CD14-positive monocyte (primary cell): ENCODE data around the gene LDB3. TPM values are rescaled to one million over a fixed set of nuclear protein-coding genes. Genes with fewer than 3 reads are reported as not detected.

ENCODE experiments used
- DNase-seq, 3 donors: peaks; one replicate each; pipeline ENCODE4 v3.0.0-alpha.2; 2011 to 2022
- H2AFZ ChIP-seq: 2 replicates; pipeline ENCODE4 v1.6.0; 2012; ENCODE audit warnings: mild to moderate bottlenecking, low read depth, low read length, inconsistent platforms; ENCODE audit not compliant: insufficient read depth, poor library complexity, severe bottlenecking
- H3K27ac ChIP-seq, 2 donors: 1 replicate in 1 of 2; 2 replicates in 1 of 2; pipeline ENCODE4 v1.5.1; 2012 to 2013; ENCODE audit warnings: low read length in 2 of 2, control low read depth in 1 of 2, inconsistent platforms in 1 of 2, low read depth in 1 of 2, mild to moderate bottlenecking in 1 of 2
- H3K27me3 ChIP-seq, 2 donors: one replicate each; pipeline versions ENCODE4 v1.6.0 to v1.6.1; 2011 to 2013; ENCODE audit warnings: low read length in 2 of 2; ENCODE audit not compliant: control insufficient read depth in 2 of 2, insufficient read depth in 2 of 2
- H3K36me3 ChIP-seq, 2 donors: replicated peaks in 1 of 2; 1 replicate in 1 of 2; 2 replicates in 1 of 2; pipeline versions ENCODE4 v1.5.1 to v1.6.1; 2012 to 2013; ENCODE audit warnings: low read length in 2 of 2, control low read depth in 1 of 2, inconsistent platforms in 1 of 2, mild to moderate bottlenecking in 1 of 2; ENCODE audit not compliant: insufficient read depth in 2 of 2, control insufficient read depth in 1 of 2
- H3K4me1 ChIP-seq, 2 donors: 1 replicate in 1 of 2; 2 replicates in 1 of 2; pipeline versions ENCODE4 v1.5.1 to v1.6.1; 2012 to 2013; ENCODE audit warnings: low read length in 2 of 2, control low read depth in 1 of 2, inconsistent platforms in 1 of 2, mild to moderate bottlenecking in 1 of 2, moderate library complexity in 1 of 2; ENCODE audit not compliant: insufficient read depth in 2 of 2, control insufficient read depth in 1 of 2
- H3K4me2 ChIP-seq: replicated peaks from 2 replicates; pipeline ENCODE3; 2012; ENCODE audit warnings: low read length, moderate library complexity, mild to moderate bottlenecking; ENCODE audit not compliant: poor library complexity, severe bottlenecking; ENCODE audit errors: extremely low read depth
- H3K4me3 ChIP-seq, 3 experiments: fragments of 200-600 bp in 1 of 3; sonication (generic) in 1 of 3; replicated peaks in 1 of 3; 1 replicate in 2 of 3; 2 replicates in 1 of 3; pipeline ENCODE4 v1.5.1; 2011 to 2013; ENCODE audit warnings: low read length in 3 of 3, mild to moderate bottlenecking in 3 of 3, control low read depth in 2 of 3, low read depth in 2 of 3, inconsistent platforms in 1 of 3, moderate library complexity in 1 of 3
- H3K79me2 ChIP-seq: 2 replicates; pipeline ENCODE4 v1.6.0; 2012; ENCODE audit warnings: mild to moderate bottlenecking, control low read depth, inconsistent platforms, low read length, moderate library complexity; ENCODE audit not compliant: insufficient read depth
- H3K9ac ChIP-seq: 2 replicates; pipeline ENCODE4 v1.6.0; 2017; ENCODE audit warnings: low read length, mild to moderate bottlenecking; ENCODE audit not compliant: insufficient read depth, poor library complexity, severe bottlenecking
- H3K9me3 ChIP-seq, 2 donors: replicated peaks in 1 of 2; 1 replicate in 1 of 2; 2 replicates in 1 of 2; pipeline versions ENCODE4 v1.5.1 to v1.6.1; 2012 to 2013; ENCODE audit warnings: low read length in 2 of 2, control low read depth in 1 of 2; ENCODE audit not compliant: control insufficient read depth in 1 of 2, insufficient read depth in 1 of 2
- H4K20me1 ChIP-seq: 2 replicates; pipeline ENCODE4 v1.6.0; 2012; ENCODE audit warnings: mild to moderate bottlenecking, low read length, control low read depth, moderate library complexity; ENCODE audit not compliant: insufficient read depth
- H3K27ac Mint-ChIP-seq, 7 donors: one replicate each; pipeline ENCODE4 v1.8.0; 2020; ENCODE audit warnings: mild to moderate bottlenecking in 7 of 7, mixed read lengths in 7 of 7, moderate library complexity in 6 of 7, inconsistent platforms in 2 of 7
- H3K27me3 Mint-ChIP-seq, 3 donors: one replicate each; pipeline ENCODE4 v1.8.0; 2021 to 2022; ENCODE audit warnings: low read depth in 3 of 3, mild to moderate bottlenecking in 3 of 3, mixed read lengths in 3 of 3, moderate library complexity in 3 of 3, inconsistent platforms in 1 of 3
- H3K36me3 Mint-ChIP-seq, 2 donors: one replicate each; pipeline ENCODE4 v1.8.0; 2020; ENCODE audit warnings: mixed read lengths in 2 of 2, inconsistent platforms in 1 of 2, mild to moderate bottlenecking in 1 of 2
- H3K4me1 Mint-ChIP-seq: one replicate; pipeline ENCODE4 v1.8.0; 2020; ENCODE audit warnings: mild to moderate bottlenecking, mixed read lengths
- H3K4me3 Mint-ChIP-seq, 2 donors: one replicate each; pipeline ENCODE4 v1.8.0; 2020; ENCODE audit warnings: mild to moderate bottlenecking in 2 of 2, mixed read lengths in 2 of 2, moderate library complexity in 1 of 2
- H3K9me3 Mint-ChIP-seq, 7 donors: one replicate each; pipeline ENCODE4 v1.8.0; 2020 to 2022; ENCODE audit warnings: mixed read lengths in 7 of 7, mild to moderate bottlenecking in 6 of 7, moderate library complexity in 6 of 7, inconsistent platforms in 2 of 7
- CTCF ChIP-seq: fragments of 200-600 bp; IDR thresholded peaks from one replicate; pipeline ENCODE4 v1.8.0; 2022; ENCODE audit warnings: antibody characterized with exemption, mild to moderate bottlenecking
- WGBS: methylation state at CpG from one replicate; pipeline ENCODE4 v1.1.5; 2013; ENCODE audit warnings: missing lambda C conversion rate; ENCODE audit not compliant: insufficient coverage; 5-methylcytosine and 5-hydroxymethylcytosine counted together
- intact Hi-C, 2 donors: fragments of 100-400 bp; cut with micrococcal nuclease; formaldehyde crosslinking; loops; one replicate each; pipeline versions ENCODE4 v1.15.0 to v1.15.1; 2023
- polyA plus RNA-seq, 3 donors: library from polyadenylated mRNA; depleted of rRNA in 1 of 3; unstranded in 2 of 3; stranded (reverse) in 1 of 3; fragments of 300-500 nt in 2 of 3; fragments of >200 nt in 1 of 3; fragmentation: Illumina TruSeq in 2 of 3; gene quantifications; 1 replicate in 2 of 3; 2 replicates in 1 of 3; pipeline ENCODE4 v1.2.3, GENCODE V29; 2012 to 2021

Gene LDB3
- polyA plus RNA-seq, 3 donors: not detected

GRCh38 chr10:86711513-86712316 lies 43.4 kb downstream of the LDB3 start:
- peak overlapping the region in 1 of 2 donors; percentile 67 for H3K27ac ChIP-seq
- Mint-ChIP-seq H3K4me1 (peaks cover 11% of the 10 kb centered on the region), H3K36me3 (no peaks in the 10 kb centered on the region), H3K9me3 (peaks cover 0 to 5% (median 0%) of the 10 kb centered on the region in 7 donors), H3K4me3 (peak overlapping the region; percentile 81 to 90), H3K27me3 (peaks cover 9 to 18% (median 13%) of the 10 kb centered on the region in 3 donors), H3K27ac (peak overlapping the region in 3 of 7 donors; percentile 8 to 81 (median 40))
- no peaks in the 10 kb centered on the region for H3K9me3 ChIP-seq
- peaks cover 12 to 14% of the 10 kb centered on the region in 2 donors for H3K4me1 ChIP-seq
- H3K36me3 ChIP-seq: no peaks in the 10 kb centered on the region
- peak overlapping the region; percentile 93 for H3K4me2 ChIP-seq
- H4K20me1 ChIP-seq: no peaks in the 10 kb centered on the region
- H3K79me2 ChIP-seq: no peaks in the 10 kb centered on the region
- DNase-seq: peak; percentile 6 to 30 (median 28)
- H3K27me3 ChIP-seq: peaks cover 0 to 7% of the 10 kb centered on the region in 2 donors
- H2AFZ ChIP-seq: peak overlapping the region; percentile 93
- peak overlapping the region; percentile 39 to 88 (median 79) for H3K4me3 ChIP-seq
- under 1% methylated on average over 78 of the region's 82 CpGs for WGBS
- intact Hi-C loops: loop anchor here (5.0 to 10.0 kb wide), 2 partner anchors 186 to 193 kb away; no protein-coding TSS in a partner anchor
- no peak for TF ChIP-seq CTCF
- peak overlapping the region; percentile 85 for H3K9ac ChIP-seq

GRCh38 chr10:86712317-86712707 lies 44.0 kb downstream of the LDB3 start:
- 42% methylated on average over 6 of the region's 9 CpGs for WGBS
- Mint-ChIP-seq H3K4me3 (peak overlapping the region; percentile 81 to 90), H3K27me3 (peaks cover 9 to 18% (median 16%) of the 10 kb centered on the region in 3 donors), H3K27ac (peak overlapping the region in 3 of 7 donors; percentile 2 to 81 (median 40)), H3K36me3 (no peaks in the 10 kb centered on the region), H3K9me3 (peaks cover 0 to 5% (median 0%) of the 10 kb centered on the region in 7 donors), H3K4me1 (peaks cover 11% of the 10 kb centered on the region)
- Histone ChIP-seq H3K27ac (no peak overlapping the region), H3K36me3 (no peaks in the 10 kb centered on the region), H3K4me1 (peaks cover 12 to 14% of the 10 kb centered on the region in 2 donors), H3K27me3 (peaks cover 0 to 7% of the 10 kb centered on the region in 2 donors), H3K4me2 (peak overlapping the region; percentile 93), H2AFZ (peak overlapping the region; percentile 93), H3K9ac (peak overlapping the region; percentile 85), H3K4me3 (peak overlapping the region; percentile 39 to 88 (median 79)), H3K79me2 (no peaks in the 10 kb centered on the region), H3K9me3 (no peaks in the 10 kb centered on the region), H4K20me1 (no peaks in the 10 kb centered on the region)
- TF ChIP-seq CTCF: no peak
- intact Hi-C loops: loop anchor here (5.0 to 10.0 kb wide), 2 partner anchors 185 to 192 kb away; no protein-coding TSS in a partner anchor
- no peak for DNase-seq
